IMR-90 (cell line): ENCODE results near the gene GPR183.

ENCODE experiments used
- MXI1 ChIP-seq: IDR thresholded peaks from 2 replicates; pipeline ENCODE4 v1.6.1; 2012; ENCODE audit warnings: low read depth, mild to moderate bottlenecking, low read length, moderate library complexity, borderline replicate concordance
- RAD21 ChIP-seq: IDR thresholded peaks from 2 replicates; pipeline ENCODE4 v1.6.1; 2012; ENCODE audit warnings: low read length, improper control_type of control experiment
- TF ChIP-seq, protein P1 (sequence below): conservative IDR thresholded peaks from 2 replicates; pipeline ENCODE4 v1.5.1; 2012; ENCODE audit warnings: mild to moderate bottlenecking, low read depth, low read length, improper control_type of control experiment

DNA sequence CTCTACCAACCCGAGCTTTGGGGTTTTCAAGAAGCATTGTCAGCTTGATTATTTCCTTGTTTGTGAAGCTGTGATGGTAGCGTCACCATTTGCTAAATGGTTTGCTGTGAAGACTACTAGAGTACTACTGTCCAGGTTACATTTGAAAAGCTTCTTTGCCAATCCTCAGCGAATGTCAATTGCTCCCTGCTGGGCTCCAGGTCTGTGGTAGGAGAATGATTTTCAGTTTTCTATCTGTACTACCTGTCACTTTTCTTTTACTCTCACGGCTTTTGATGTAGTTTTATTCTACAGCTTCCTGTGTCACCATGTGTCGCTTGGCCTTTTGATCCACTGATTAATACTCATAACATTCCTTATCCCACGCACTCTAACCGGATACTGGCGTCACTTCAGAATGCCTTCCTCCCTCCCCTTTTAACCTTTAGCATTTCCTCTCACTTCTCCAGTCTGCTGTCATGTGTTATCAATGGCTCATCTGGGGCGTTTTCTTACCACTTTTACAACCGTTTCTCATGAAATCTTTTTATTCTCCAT, 7.5 kb upstream of the GPR183 start:
- TF ChIP-seq, protein P1, sequence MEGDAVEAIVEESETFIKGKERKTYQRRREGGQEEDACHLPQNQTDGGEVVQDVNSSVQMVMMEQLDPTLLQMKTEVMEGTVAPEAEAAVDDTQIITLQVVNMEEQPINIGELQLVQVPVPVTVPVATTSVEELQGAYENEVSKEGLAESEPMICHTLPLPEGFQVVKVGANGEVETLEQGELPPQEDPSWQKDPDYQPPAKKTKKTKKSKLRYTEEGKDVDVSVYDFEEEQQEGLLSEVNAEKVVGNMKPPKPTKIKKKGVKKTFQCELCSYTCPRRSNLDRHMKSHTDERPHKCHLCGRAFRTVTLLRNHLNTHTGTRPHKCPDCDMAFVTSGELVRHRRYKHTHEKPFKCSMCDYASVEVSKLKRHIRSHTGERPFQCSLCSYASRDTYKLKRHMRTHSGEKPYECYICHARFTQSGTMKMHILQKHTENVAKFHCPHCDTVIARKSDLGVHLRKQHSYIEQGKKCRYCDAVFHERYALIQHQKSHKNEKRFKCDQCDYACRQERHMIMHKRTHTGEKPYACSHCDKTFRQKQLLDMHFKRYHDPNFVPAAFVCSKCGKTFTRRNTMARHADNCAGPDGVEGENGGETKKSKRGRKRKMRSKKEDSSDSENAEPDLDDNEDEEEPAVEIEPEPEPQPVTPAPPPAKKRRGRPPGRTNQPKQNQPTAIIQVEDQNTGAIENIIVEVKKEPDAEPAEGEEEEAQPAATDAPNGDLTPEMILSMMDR, result no peak
- TF ChIP-seq RAD21, result no peak
- TF ChIP-seq MXI1, result no peak
